Testis (tissue), 2 donors: Measurements from ENCODE around the gene MPG.

Experiments
- POLR2A ChIP-seq: fragments of 450-650 bp; IDR thresholded peaks from one replicate; pipeline ENCODE4 v1.6.1; 2017; ENCODE audit warnings: antibody characterized with exemption, mild to moderate bottlenecking, moderate library complexity
- TF ChIP-seq, protein P1 (sequence below), 3 experiments: fragments of 450-650 bp in 2 of 3; fragments of 200-600 bp in 1 of 3; sonication (generic) in 1 of 3; IDR thresholded peaks; one replicate each; pipeline ENCODE4 v1.5.1; 2016 to 2019; ENCODE audit warnings: antibody characterized with exemption in 3 of 3, mild to moderate bottlenecking in 2 of 3, moderate library complexity in 1 of 3

DNA sequence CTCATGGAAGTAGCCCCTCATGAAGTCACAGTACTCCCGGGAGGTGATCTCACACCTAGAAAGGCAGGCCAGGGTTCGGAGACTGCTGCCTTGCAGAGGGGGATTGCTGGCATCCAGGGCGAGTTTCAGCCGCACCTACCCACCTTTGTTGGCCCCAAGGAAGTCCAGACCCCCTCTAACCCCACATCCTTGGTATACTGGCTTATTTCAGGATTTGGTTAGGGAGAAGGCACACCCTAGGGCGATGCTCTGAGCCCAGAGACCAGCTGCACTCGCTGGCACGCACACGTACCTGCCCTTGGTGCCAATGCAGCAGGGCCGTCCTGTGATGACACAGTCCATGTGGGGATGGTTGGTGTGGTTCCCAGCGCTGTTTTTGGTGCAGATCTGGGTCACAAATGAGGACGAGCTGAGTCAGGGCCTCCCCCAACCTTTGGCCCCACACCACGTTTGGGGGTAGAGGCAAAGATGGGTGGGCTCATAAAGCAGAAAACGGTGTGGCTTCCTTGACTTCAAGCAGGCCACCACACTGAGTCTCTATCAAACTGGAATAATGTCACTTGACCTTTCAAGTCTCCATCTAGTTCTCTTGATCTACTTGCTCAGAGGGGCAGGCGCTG, 18.5 kb upstream of the MPG start:
- TF ChIP-seq, protein P1, sequence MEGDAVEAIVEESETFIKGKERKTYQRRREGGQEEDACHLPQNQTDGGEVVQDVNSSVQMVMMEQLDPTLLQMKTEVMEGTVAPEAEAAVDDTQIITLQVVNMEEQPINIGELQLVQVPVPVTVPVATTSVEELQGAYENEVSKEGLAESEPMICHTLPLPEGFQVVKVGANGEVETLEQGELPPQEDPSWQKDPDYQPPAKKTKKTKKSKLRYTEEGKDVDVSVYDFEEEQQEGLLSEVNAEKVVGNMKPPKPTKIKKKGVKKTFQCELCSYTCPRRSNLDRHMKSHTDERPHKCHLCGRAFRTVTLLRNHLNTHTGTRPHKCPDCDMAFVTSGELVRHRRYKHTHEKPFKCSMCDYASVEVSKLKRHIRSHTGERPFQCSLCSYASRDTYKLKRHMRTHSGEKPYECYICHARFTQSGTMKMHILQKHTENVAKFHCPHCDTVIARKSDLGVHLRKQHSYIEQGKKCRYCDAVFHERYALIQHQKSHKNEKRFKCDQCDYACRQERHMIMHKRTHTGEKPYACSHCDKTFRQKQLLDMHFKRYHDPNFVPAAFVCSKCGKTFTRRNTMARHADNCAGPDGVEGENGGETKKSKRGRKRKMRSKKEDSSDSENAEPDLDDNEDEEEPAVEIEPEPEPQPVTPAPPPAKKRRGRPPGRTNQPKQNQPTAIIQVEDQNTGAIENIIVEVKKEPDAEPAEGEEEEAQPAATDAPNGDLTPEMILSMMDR (IDR thresholded peaks at IDR 0.05): no peak
- no peak for TF ChIP-seq POLR2A
